Activated T-cell treated with anti-CD3 and anti-CD28 coated beads, Interleukin-2, amount 50 U/mL, for 72 hours (primary cell): ENCODE data around the gene E4F1. TPM values are rescaled to one million over a fixed set of nuclear protein-coding genes. Genes with fewer than 3 reads are reported as not detected.

Experiments
- ATAC-seq, 2 donors: fragments of 150-1000 bp; cut with Tn5 transposase; replicated peaks in 1 of 2; 2 replicates each; pipeline ENCODE4 v1.10.0; 2021; ENCODE audit warnings: moderate library complexity in 2 of 2, mild to moderate bottlenecking in 1 of 2
- DNase-seq, 2 donors: peaks; one replicate each; pipeline ENCODE4 v3.0.0; 2021 to 2022; ENCODE audit warnings: mixed read lengths in 1 of 2
- H3K27ac Mint-ChIP-seq: one replicate; pipeline ENCODE4 v1.8.0; 2022; ENCODE audit warnings: mild to moderate bottlenecking, moderate library complexity, mixed read lengths
- H3K27me3 Mint-ChIP-seq: one replicate; pipeline ENCODE4 v1.8.0; 2022; ENCODE audit warnings: low read depth, mixed read lengths
- H3K36me3 Mint-ChIP-seq, 2 donors: one replicate each; pipeline ENCODE4 v1.8.0; 2022; ENCODE audit warnings: mixed read lengths in 2 of 2, mild to moderate bottlenecking in 1 of 2; ENCODE audit not compliant: insufficient read depth in 2 of 2
- H3K4me1 Mint-ChIP-seq: one replicate; pipeline ENCODE4 v1.8.0; 2022; ENCODE audit warnings: low read depth, mixed read lengths
- H3K4me3 Mint-ChIP-seq, 2 donors: one replicate each; pipeline ENCODE4 v1.8.0; 2022; ENCODE audit warnings: mild to moderate bottlenecking in 2 of 2, mixed read lengths in 2 of 2, moderate library complexity in 2 of 2
- H3K9me3 Mint-ChIP-seq, 2 donors: one replicate each; pipeline ENCODE4 v1.8.0; 2022; ENCODE audit warnings: mixed read lengths in 2 of 2
- total RNA-seq, 2 donors: library from RNA; stranded (reverse); gene quantifications; one replicate each; pipeline ENCODE4 v1.2.3, GENCODE V29; 2022

The E4F1 gene
- total RNA-seq, 2 donors from 2014 or later, result 22.1 to 24.3 TPM

DNA sequence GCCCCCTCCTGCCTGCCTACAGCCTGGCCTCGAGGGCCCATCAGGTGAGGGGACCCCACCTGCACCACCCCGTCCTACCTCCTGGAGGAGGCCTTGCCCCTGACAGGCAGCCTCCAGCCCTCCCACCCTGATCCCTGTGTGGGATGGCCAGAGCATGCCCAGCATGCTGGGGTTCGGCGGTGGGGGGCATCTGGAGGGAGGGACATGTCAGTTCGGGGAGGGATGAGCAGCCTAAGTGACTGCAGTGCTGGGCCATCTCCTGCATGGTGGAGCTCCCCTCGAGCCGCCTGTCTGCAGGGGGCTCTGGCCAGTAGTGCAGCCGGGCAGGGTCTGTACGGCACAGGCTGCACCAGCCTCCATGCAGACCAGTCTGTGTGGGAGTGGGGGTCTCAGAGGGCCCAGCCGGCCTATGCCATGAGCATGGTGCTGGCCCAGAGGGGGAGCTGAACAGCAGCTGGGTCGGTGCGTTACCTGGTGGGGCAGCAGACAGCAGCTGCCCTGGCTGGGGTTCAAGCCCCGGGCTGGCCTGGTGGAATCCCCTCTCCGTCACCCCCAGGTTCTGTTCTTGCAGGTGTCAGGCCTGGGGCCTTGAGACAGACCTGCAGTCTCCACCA is 48.6 kb downstream of the E4F1 start:
- ATAC-seq, result no peak
- Mint-ChIP-seq H3K4me3 (no peak overlapping the region), H3K27me3 (no peaks in the 10 kb centered on the region), H3K9me3 (no peaks in the 10 kb centered on the region), H3K36me3 (peaks cover 0 to 5% of the 10 kb centered on the region in 2 donors), H3K4me1 (peaks cover 15% of the 10 kb centered on the region), H3K27ac (no peak overlapping the region)
- DNase-seq, result no peak

DNA sequence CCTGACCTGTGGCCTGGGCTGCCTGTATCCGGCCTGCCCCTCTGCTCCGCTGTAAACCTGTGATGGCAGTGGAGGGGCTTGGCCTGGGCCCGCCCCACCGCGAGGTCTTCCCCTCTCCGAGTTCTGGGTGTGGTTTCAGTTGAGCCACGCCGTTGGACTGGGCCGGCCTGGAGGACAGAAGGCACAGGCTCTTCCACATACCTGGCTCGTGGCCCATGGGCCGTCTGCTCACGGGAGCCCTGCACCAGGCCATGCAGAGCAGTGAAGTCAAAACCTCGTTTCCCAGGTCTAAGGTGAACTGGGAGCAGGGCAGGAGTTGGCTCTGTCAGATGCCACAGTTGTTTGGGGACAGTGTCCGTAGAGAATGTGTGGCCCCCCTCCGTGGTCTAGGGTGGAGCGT is 50.1 kb downstream of the E4F1 start:
- no peak overlapping the region for H3K4me3 Mint-ChIP-seq
- H3K27ac Mint-ChIP-seq, result no peak overlapping the region
- H3K4me1 Mint-ChIP-seq, result peaks cover 13% of the 10 kb centered on the region
- no peaks in the 10 kb centered on the region for H3K27me3 Mint-ChIP-seq
- ATAC-seq (no peak), DNase-seq (no peak)
- H3K36me3 Mint-ChIP-seq, result no peaks in the 10 kb centered on the region
- H3K9me3 Mint-ChIP-seq, result no peaks in the 10 kb centered on the region

GRCh38 chr16:2273931-2274330 is 50.5 kb downstream of the E4F1 start:
- Mint-ChIP-seq H3K4me1 (peaks cover 12% of the 10 kb centered on the region), H3K27ac (no peak overlapping the region), H3K4me3 (no peak overlapping the region), H3K27me3 (no peaks in the 10 kb centered on the region), H3K36me3 (no peaks in the 10 kb centered on the region), H3K9me3 (no peaks in the 10 kb centered on the region)
- ATAC-seq (no peak), DNase-seq (no peak)

DNA sequence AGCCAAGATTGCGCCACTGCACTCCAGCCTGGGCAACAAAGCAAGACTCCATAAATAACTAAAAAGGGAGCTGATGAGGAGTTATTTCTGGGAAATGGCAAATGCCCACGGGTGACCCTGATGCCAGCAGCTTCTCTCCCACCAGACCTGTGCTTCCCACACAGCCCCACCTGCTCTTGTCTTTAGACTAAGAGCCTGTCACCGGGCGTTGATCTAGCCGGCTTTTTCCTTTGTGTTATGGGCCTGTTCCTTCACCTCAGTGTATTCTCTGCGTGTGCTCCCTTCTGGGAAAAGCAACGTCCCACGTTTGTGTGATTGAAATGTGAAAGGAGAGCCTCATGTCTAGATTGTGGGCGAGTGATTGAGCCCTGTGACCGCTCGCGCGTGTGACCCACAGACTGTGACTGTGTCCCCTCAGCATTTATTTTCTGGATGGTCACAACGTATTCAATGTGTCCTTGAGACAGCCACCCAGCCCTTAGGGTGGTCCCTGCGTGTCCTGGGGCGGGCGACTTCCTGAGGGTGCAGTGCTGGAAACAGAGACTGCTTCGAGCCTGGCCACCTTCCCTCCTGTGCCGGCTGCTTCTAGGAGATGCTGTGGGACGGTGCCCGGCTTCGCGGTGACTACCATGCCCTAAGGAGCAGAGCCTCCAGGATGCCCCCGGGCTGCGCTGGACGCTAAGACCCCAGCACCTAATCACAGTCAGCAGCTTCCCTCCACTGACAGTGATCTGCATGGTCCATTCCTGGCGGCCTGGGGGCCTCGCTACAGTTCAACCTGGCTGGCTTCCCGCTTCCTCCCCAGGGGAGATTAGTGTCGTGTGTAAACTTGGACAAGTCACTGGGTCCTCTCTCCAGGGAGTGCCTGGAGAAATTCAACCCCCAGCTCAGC is 52.3 kb downstream of the E4F1 start:
- DNase-seq, result no peak
- H3K27ac Mint-ChIP-seq, result no peak overlapping the region

GRCh38 chr16:2276368-2277195 is 53.2 kb downstream of the E4F1 start:
- DNase-seq (no peak), ATAC-seq (no peak)
- Mint-ChIP-seq H3K27ac (no peak overlapping the region), H3K9me3 (no peaks in the 10 kb centered on the region), H3K27me3 (no peaks in the 10 kb centered on the region), H3K36me3 (no peaks in the 10 kb centered on the region), H3K4me1 (no peaks in the 10 kb centered on the region), H3K4me3 (no peak overlapping the region)

More for the DNA sequence above, 52.3 kb downstream of the E4F1 start:
- H3K36me3 Mint-ChIP-seq, result no peaks in the 10 kb centered on the region
- no peaks in the 10 kb centered on the region for H3K27me3 Mint-ChIP-seq
- H3K4me1 Mint-ChIP-seq, result no peaks in the 10 kb centered on the region
- no peaks in the 10 kb centered on the region for H3K9me3 Mint-ChIP-seq
- H3K4me3 Mint-ChIP-seq, result no peak overlapping the region
- no peak for ATAC-seq

GRCh38 chr16:2277466-2278271 is 54.3 kb downstream of the E4F1 start:
- Mint-ChIP-seq H3K4me1 (no peaks in the 10 kb centered on the region), H3K27me3 (no peaks in the 10 kb centered on the region), H3K27ac (no peak overlapping the region), H3K36me3 (no peaks in the 10 kb centered on the region), H3K4me3 (no peak overlapping the region), H3K9me3 (no peaks in the 10 kb centered on the region)
- no peak for DNase-seq
- ATAC-seq, result no peak

GRCh38 chr16:2278272-2278608 is 54.8 kb downstream of the E4F1 start:
- Mint-ChIP-seq H3K27ac (no peak overlapping the region), H3K36me3 (no peaks in the 10 kb centered on the region), H3K9me3 (no peaks in the 10 kb centered on the region), H3K4me1 (no peaks in the 10 kb centered on the region), H3K4me3 (no peak overlapping the region), H3K27me3 (no peaks in the 10 kb centered on the region)
- ATAC-seq (no peak), DNase-seq (no peak)

- H3K4me1 Mint-ChIP-seq, result no peaks in the 10 kb centered on the region
- H3K36me3 Mint-ChIP-seq, result no peaks in the 10 kb centered on the region
- H3K27ac Mint-ChIP-seq, result no peak overlapping the region
- DNase-seq, result no peak
- no peaks in the 10 kb centered on the region for H3K27me3 Mint-ChIP-seq
- no peak overlapping the region for H3K4me3 Mint-ChIP-seq
- no peaks in the 10 kb centered on the region for H3K9me3 Mint-ChIP-seq
- no peak for ATAC-seq
Observed at GRCh38 chr16:2278956-2279800, 55.8 kb downstream of the E4F1 start.

DNA sequence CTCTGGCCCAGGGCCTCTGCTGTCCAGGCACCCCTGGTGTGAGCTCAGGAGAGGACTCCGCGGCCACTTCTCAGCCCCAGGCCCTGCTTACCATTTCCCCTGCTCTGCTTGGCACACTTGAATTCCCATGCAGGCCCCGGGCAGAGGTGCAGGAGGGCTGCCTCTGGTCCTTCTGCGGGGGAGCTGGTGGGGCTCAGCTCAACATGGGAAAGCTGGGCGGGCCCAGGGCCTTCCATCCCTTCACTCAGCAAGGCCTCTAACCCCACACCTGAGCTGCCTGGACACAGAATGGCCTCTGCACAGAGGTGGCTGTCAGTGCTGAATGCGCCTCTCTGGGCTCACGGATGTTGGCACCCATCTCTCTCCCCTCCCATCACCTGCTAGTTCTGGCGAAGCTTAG is 57.1 kb downstream of the E4F1 start:
- DNase-seq (no peak), ATAC-seq (no peak)
- Mint-ChIP-seq H3K27ac (no peak overlapping the region), H3K27me3 (no peaks in the 10 kb centered on the region), H3K36me3 (no peaks in the 10 kb centered on the region), H3K4me1 (no peaks in the 10 kb centered on the region), H3K9me3 (no peaks in the 10 kb centered on the region), H3K4me3 (no peak overlapping the region)

- no peak overlapping the region for H3K4me3 Mint-ChIP-seq
- no peaks in the 10 kb centered on the region for H3K9me3 Mint-ChIP-seq
- DNase-seq, result no peak
- no peak overlapping the region for H3K27ac Mint-ChIP-seq
- H3K36me3 Mint-ChIP-seq, result no peaks in the 10 kb centered on the region
- H3K4me1 Mint-ChIP-seq, result no peaks in the 10 kb centered on the region
- no peaks in the 10 kb centered on the region for H3K27me3 Mint-ChIP-seq
- ATAC-seq, result no peak
Observed at GRCh38 chr16:2280981-2281542, 57.7 kb downstream of the E4F1 start.

DNA sequence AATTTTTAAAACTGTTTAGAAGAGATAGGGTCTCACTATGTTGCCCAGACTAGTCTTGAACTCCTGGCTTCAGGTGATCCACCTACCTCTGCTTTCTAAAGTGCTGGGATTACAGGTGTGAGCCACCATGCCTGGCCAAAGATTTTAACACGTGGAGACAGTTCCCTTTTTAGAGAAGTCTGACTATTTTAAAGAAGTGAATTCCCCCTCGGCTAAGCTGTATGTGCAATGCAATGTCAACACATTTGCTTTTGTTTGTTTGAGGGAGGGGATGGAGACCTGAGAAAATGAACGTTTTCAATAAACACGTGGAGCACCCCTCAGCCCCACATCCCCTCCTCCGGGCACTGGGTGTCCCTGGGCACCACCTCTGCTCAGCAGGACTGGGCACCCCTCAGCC is 58.9 kb downstream of the E4F1 start:
- no peaks in the 10 kb centered on the region for H3K27me3 Mint-ChIP-seq
- no peaks in the 10 kb centered on the region for H3K4me1 Mint-ChIP-seq
- no peak overlapping the region for H3K4me3 Mint-ChIP-seq
- no peaks in the 10 kb centered on the region for H3K9me3 Mint-ChIP-seq
- no peak overlapping the region for H3K27ac Mint-ChIP-seq
- DNase-seq (no peak), ATAC-seq (no peak)
- H3K36me3 Mint-ChIP-seq, result no peaks in the 10 kb centered on the region
